ENCODE results near the gene ZC3H12A. TPM values are rescaled to one million over a fixed set of nuclear protein-coding genes. Genes with fewer than 3 reads are reported as not detected.

Gene ZC3H12A
- total RNA-seq, 1 experiment from 2014 or later = 51.4 TPM

DNA sequence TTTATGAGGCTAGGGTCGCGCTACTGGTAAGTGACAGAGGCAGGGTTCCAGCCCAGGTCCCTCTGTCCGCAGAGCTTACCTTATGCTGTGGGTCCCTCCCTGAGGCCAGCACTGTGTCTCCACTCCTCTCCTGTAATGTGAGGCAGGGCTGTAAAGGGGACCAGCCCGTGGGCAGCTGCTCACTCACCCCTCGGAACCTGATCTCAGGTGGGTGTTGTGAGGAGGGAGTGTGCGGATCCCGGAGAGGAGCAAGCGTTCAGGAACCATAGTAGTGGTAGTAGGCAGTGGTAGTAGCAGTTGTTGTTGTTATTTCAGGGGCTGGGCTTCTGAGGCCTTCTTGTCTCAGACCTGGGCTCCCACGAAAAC lies 1.7 kb downstream of the ZC3H12A start:
- TF ChIP-seq CTCF (IDR thresholded peaks at IDR 0.05; ENCODE audit: unreplicated experiment) = no peak
- ChIA-PET CTCF (interaction anchor here (0.6 to 10.4 kb wide), 10 partner anchors 11 to 216 kb away, joined by 3 to 144 read pairs (median 6); partner anchors contain the start of gene MEAF6), POLR2A (interaction anchor here (0.7 to 10.2 kb wide), 17 partner anchors 10 to 1089 kb away, joined by 3 to 159 read pairs (median 7); partner anchors contain the start of genes CDCA8, MEAF6, MTF1 and SNIP1)
- Mint-ChIP-seq H3K27me3 (ENCODE audit: insufficient read depth, unreplicated experiment) (no peaks in the 10 kb centered on the region), H3K4me3 (ENCODE audit: unreplicated experiment) (peak overlapping the region; percentile 89), H3K36me3 (ENCODE audit: insufficient read depth, unreplicated experiment) (peaks cover 61% of the 10 kb centered on the region), H3K9me3 (ENCODE audit: unreplicated experiment) (no peaks in the 10 kb centered on the region), H3K27ac (ENCODE audit: low read depth, unreplicated experiment) (peak overlapping the region; percentile 94), H3K4me1 (ENCODE audit: insufficient read depth, unreplicated experiment) (peaks cover 51% of the 10 kb centered on the region)
- no peak for DNase-seq (ENCODE audit: unreplicated experiment)
- BruUV-seq (replicated peaks) = TSS peak; percentile 31
- intact Hi-C loops (cut with micrococcal nuclease) = loop anchor here (5.0 to 10.0 kb wide), 4 partner anchors 59 to 329 kb away; partner anchors contain the start of genes C1orf122, CDCA8, GNL2 and YRDC

- BruUV-seq (replicated peaks) = no TSS peak
- TF ChIP-seq CTCF (IDR thresholded peaks at IDR 0.05; ENCODE audit: unreplicated experiment) = no peak
- peaks cover 47% of the 10 kb centered on the region for H3K4me1 Mint-ChIP-seq (ENCODE audit: insufficient read depth, unreplicated experiment)
- intact Hi-C loops (cut with micrococcal nuclease) = loop anchor here (5.0 to 10.0 kb wide), 4 partner anchors 58 to 328 kb away; partner anchors contain the start of genes C1orf122, CDCA8, GNL2 and YRDC
- H3K27me3 Mint-ChIP-seq (ENCODE audit: insufficient read depth, unreplicated experiment) = no peaks in the 10 kb centered on the region
- H3K27ac Mint-ChIP-seq (ENCODE audit: low read depth, unreplicated experiment) = peak overlapping the region; percentile 94
- no peaks in the 10 kb centered on the region for H3K9me3 Mint-ChIP-seq (ENCODE audit: unreplicated experiment)
- ChIA-PET CTCF (interaction anchor here (0.6 to 10.4 kb wide), 12 partner anchors 12 to 1232 kb away, joined by 3 to 144 read pairs (median 4); partner anchors contain the start of gene MEAF6), POLR2A (interaction anchor here (0.6 to 10.2 kb wide), 25 partner anchors 10 to 1404 kb away, joined by 3 to 159 read pairs (median 3); partner anchors contain the start of genes C1orf122, MEAF6, MTF1 and SNIP1)
- H3K4me3 Mint-ChIP-seq (ENCODE audit: unreplicated experiment) = peak overlapping the region; percentile 89
- H3K36me3 Mint-ChIP-seq (ENCODE audit: insufficient read depth, unreplicated experiment) = peaks cover 66% of the 10 kb centered on the region
- DNase-seq (ENCODE audit: unreplicated experiment) = peak; percentile 95
These were observed 2.2 kb downstream of the ZC3H12A start for GRCh38 chr1:37476460-37477197.

GRCh38 chr1:37477198-37477931 lies 3.0 kb downstream of the ZC3H12A start:
- TF ChIP-seq CTCF (IDR thresholded peaks at IDR 0.05; ENCODE audit: unreplicated experiment) = no peak
- Mint-ChIP-seq H3K36me3 (ENCODE audit: insufficient read depth, unreplicated experiment) (peaks cover 74% of the 10 kb centered on the region), H3K27me3 (ENCODE audit: insufficient read depth, unreplicated experiment) (no peaks in the 10 kb centered on the region), H3K4me1 (ENCODE audit: insufficient read depth, unreplicated experiment) (peaks cover 44% of the 10 kb centered on the region), H3K27ac (ENCODE audit: low read depth, unreplicated experiment) (peak overlapping the region; percentile 93), H3K9me3 (ENCODE audit: unreplicated experiment) (no peaks in the 10 kb centered on the region), H3K4me3 (ENCODE audit: unreplicated experiment) (peak overlapping the region; percentile 89)
- CTCF ChIA-PET = interaction anchor here (0.6 to 10.4 kb wide), 10 partner anchors 11 to 1233 kb away, joined by 3 to 144 read pairs (median 6); partner anchors contain the start of gene MEAF6
- BruUV-seq (replicated peaks) = no TSS peak
- POLR2A ChIA-PET = interaction anchor here (0.6 to 10.2 kb wide), 18 partner anchors 9 to 1403 kb away, joined by 3 to 159 read pairs (median 3); partner anchors contain the start of genes C1orf122, MEAF6 and YRDC
- intact Hi-C loops (cut with micrococcal nuclease) = loop anchor here (5.0 to 10.0 kb wide), 4 partner anchors 57 to 327 kb away; partner anchors contain the start of genes C1orf122, CDCA8, GNL2 and YRDC
- peak; percentile 69 for DNase-seq (ENCODE audit: unreplicated experiment)
